K562 (cell line): ENCODE results near the gene SHROOM3.

Experiments
- ID3 ChIP-seq, 2 experiments: fragments of 250-450 bp in 1 of 2; fragments of 450-650 bp in 1 of 2; sonication (Bioruptor Pico) in 1 of 2; IDR thresholded peaks; 2 replicates each; pipeline versions ENCODE4 v1.6.1 to v1.8.0; 2016 to 2021; ENCODE audit warnings: mild to moderate bottlenecking in 2 of 2, moderate library complexity in 2 of 2, missing compliant biosample characterization in 1 of 2, missing genetic modification characterization in 1 of 2
- ZSCAN32 ChIP-seq: fragments of 450-650 bp; formaldehyde crosslinking; IDR thresholded peaks from 2 replicates; pipeline ENCODE4 v1.4.0; 2020; ENCODE audit warnings: mild to moderate bottlenecking, moderate library complexity

DNA sequence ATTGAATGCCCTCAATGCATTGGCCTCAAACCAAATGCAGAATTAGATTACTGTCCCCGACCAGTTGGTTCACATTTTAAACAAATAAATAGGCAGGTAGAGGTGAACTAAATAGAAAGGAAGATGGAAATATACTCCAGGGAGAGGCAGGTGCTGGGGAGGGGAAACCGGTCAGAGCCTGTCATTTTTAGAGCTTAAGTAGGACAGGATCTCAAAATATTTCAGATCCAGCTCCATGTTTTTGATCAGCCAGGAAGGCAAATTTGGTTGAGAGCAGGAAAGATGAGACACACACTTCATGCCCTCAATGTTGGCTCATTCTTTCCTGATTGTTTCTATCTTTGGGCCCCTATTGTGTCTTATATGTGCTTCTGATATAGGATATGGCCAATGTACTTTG lies 206.7 kb downstream of the SHROOM3 start:
- no peak for TF ChIP-seq ZSCAN32
- no peak for TF ChIP-seq ID3 (CRISPR knock-in tag; IDR thresholded peaks at IDR 0.05)
- no peak for TF ChIP-seq ID3 (tag; IDR thresholded peaks at IDR 0.05)
